Liver (tissue), 9 donors: Measurements from ENCODE around the gene ERC2. TPM values are rescaled to one million over a fixed set of nuclear protein-coding genes. Genes with fewer than 3 reads are reported as not detected.

Experiments used
- DNase-seq: peaks from one replicate; pipeline ENCODE4 v3.0.0-alpha.2; 2017; ENCODE audit warnings: low spot score
- H3K27ac ChIP-seq, 2 donors: one replicate each; pipeline ENCODE4 v1.7.0; 2013; ENCODE audit warnings: inconsistent platforms in 2 of 2, low read length in 2 of 2, control low read depth in 1 of 2, low read depth in 1 of 2, mild to moderate bottlenecking in 1 of 2
- H3K27me3 ChIP-seq, 4 donors: one replicate each; pipeline versions ENCODE4 v1.6.1 to v1.7.0; 2013; ENCODE audit warnings: low read length in 3 of 4, inconsistent platforms in 1 of 4, mild to moderate bottlenecking in 1 of 4, moderate library complexity in 1 of 4; ENCODE audit not compliant: control insufficient read depth in 4 of 4, insufficient read depth in 4 of 4
- H3K36me3 ChIP-seq, 4 donors: one replicate each; pipeline versions ENCODE4 v1.6.1 to v1.7.0; 2013; ENCODE audit warnings: low read length in 3 of 4, mild to moderate bottlenecking in 3 of 4, low read depth in 1 of 4, moderate library complexity in 1 of 4; ENCODE audit not compliant: control insufficient read depth in 4 of 4, insufficient read depth in 3 of 4
- H3K4me1 ChIP-seq, 4 donors: one replicate each; pipeline versions ENCODE4 v1.6.1 to v1.7.0; 2013; ENCODE audit warnings: low read length in 3 of 4, mild to moderate bottlenecking in 3 of 4, moderate library complexity in 1 of 4; ENCODE audit not compliant: control insufficient read depth in 4 of 4, insufficient read depth in 4 of 4
- H3K4me3 ChIP-seq, 3 donors: one replicate each; pipeline versions ENCODE4 v1.6.1 to v1.7.0; 2013; ENCODE audit warnings: low read length in 3 of 3, control low read depth in 1 of 3, low read depth in 1 of 3, mild to moderate bottlenecking in 1 of 3
- H3K9ac ChIP-seq, 2 donors: one replicate each; pipeline ENCODE4 v1.7.0; 2013; ENCODE audit warnings: low read length in 2 of 2, mild to moderate bottlenecking in 2 of 2, moderate library complexity in 2 of 2, control low read depth in 1 of 2, low read depth in 1 of 2
- H3K9me3 ChIP-seq, 4 donors: one replicate each; pipeline versions ENCODE4 v1.6.1 to v1.7.0; 2013; ENCODE audit warnings: low read length in 3 of 4; ENCODE audit not compliant: control insufficient read depth in 4 of 4
- ATF3 ChIP-seq: IDR thresholded peaks from 2 replicates; pipeline ENCODE4 v1.6.1; 2016; ENCODE audit warnings: antibody characterized with exemption
- CTCF ChIP-seq: fragments of 150-350 bp; IDR thresholded peaks from 2 replicates; pipeline ENCODE4 v1.5.1; 2017; ENCODE audit warnings: improper control_type of control experiment, low read depth, low read length; ENCODE audit not compliant: missing input control
- EGR1 ChIP-seq, 2 donors: IDR thresholded peaks; 2 replicates each; pipeline ENCODE4 v1.6.1; 2016 to 2018; ENCODE audit warnings: antibody characterized with exemption in 2 of 2, low read depth in 2 of 2
- FOXA1 ChIP-seq: IDR thresholded peaks from 2 replicates; pipeline ENCODE4 v1.6.1; 2016; ENCODE audit warnings: antibody characterized with exemption
- FOXA2 ChIP-seq: IDR thresholded peaks from 2 replicates; pipeline ENCODE4 v1.6.1; 2016; ENCODE audit warnings: antibody characterized with exemption
- GABPA ChIP-seq, 2 donors: IDR thresholded peaks in 1 of 2; conservative IDR thresholded peaks in 1 of 2; 2 replicates each; pipeline ENCODE4 v1.6.1; 2016; ENCODE audit warnings: antibody characterized with exemption in 2 of 2, mild to moderate bottlenecking in 1 of 2, moderate library complexity in 1 of 2
- HNF4A ChIP-seq, 2 donors: conservative IDR thresholded peaks; 2 replicates each; pipeline ENCODE4 v1.6.1; 2016; ENCODE audit warnings: antibody characterized with exemption in 2 of 2, mild to moderate bottlenecking in 2 of 2
- HNF4G ChIP-seq: IDR thresholded peaks from 2 replicates; pipeline ENCODE4 v1.6.1; 2016; ENCODE audit warnings: antibody characterized with exemption
- JUND ChIP-seq, 2 donors: IDR thresholded peaks; 2 replicates each; pipeline ENCODE4 v1.6.1; 2016; ENCODE audit warnings: antibody characterized with exemption in 2 of 2
- MAX ChIP-seq: IDR thresholded peaks from 2 replicates; pipeline ENCODE4 v1.6.1; 2016; ENCODE audit warnings: antibody characterized with exemption
- RAD21 ChIP-seq, 2 donors: IDR thresholded peaks; 2 replicates each; pipeline ENCODE4 v1.6.1; 2016; ENCODE audit warnings: antibody characterized with exemption in 2 of 2, mild to moderate bottlenecking in 2 of 2
- REST ChIP-seq: IDR thresholded peaks from 2 replicates; pipeline ENCODE4 v1.6.1; 2016; ENCODE audit warnings: antibody characterized with exemption, mild to moderate bottlenecking
- RXRA ChIP-seq, 2 donors: IDR thresholded peaks; 2 replicates each; pipeline ENCODE4 v1.6.1; 2017 to 2018; ENCODE audit warnings: antibody characterized with exemption in 2 of 2, mild to moderate bottlenecking in 1 of 2
- SP1 ChIP-seq: IDR thresholded peaks from 2 replicates; pipeline ENCODE4 v1.6.1; 2018; ENCODE audit warnings: antibody characterized with exemption, mild to moderate bottlenecking
- TAF1 ChIP-seq: conservative IDR thresholded peaks from 2 replicates; pipeline ENCODE4 v1.6.1; 2016; ENCODE audit warnings: antibody characterized with exemption, mild to moderate bottlenecking
- YY1 ChIP-seq: IDR thresholded peaks from 2 replicates; pipeline ENCODE4 v1.6.1; 2016; ENCODE audit warnings: antibody characterized with exemption, mild to moderate bottlenecking
- ZBTB33 ChIP-seq: IDR thresholded peaks from 2 replicates; pipeline ENCODE4 v1.6.1; 2016; ENCODE audit warnings: antibody characterized with exemption
- WGBS: extraction: QIAGEN DNeasy Blood & Tissue Kit; methylation state at CpG from one replicate; pipeline ENCODE4 v1.1.7; 2013; 5-methylcytosine and 5-hydroxymethylcytosine counted together
- polyA plus RNA-seq, 2 donors: library from polyadenylated mRNA; stranded (reverse) in 1 of 2; unstranded in 1 of 2; fragments of 200-250 nt in 1 of 2; fragments of >200 nt in 1 of 2; fragmentation: Nextera tagmentation in 1 of 2; extraction: Ambion mirVana in 1 of 2; gene quantifications; one replicate each; pipeline versions ENCODE4 v1.2.1 to v1.2.3, GENCODE V29; 2013 to 2015
- total RNA-seq, 2 donors: library from RNA; depleted of rRNA; stranded (reverse); fragments of >200 nt; gene quantifications; one replicate each; pipeline ENCODE4 v1.2.3, GENCODE V29; 2014
- donor health status: healthy.
- donor health status: healthy.
- donor health status: healthy.
- donor health status: healthy.
- donor health status: healthy.

ERC2 gene
- total and polyA plus RNA-seq, 4 donors = 0.14 to 0.25 TPM; not detected in 2

GRCh38 chr3:55588146-55588765, 880.0 kb downstream of the ERC2 start:
- no peaks in the 10 kb centered on the region for H3K27me3 ChIP-seq
- H3K4me1 ChIP-seq = peaks cover 10 to 22% (median 19%) of the 10 kb centered on the region in 4 donors
- no peaks in the 10 kb centered on the region for H3K36me3 ChIP-seq
- no peak overlapping the region for H3K4me3 ChIP-seq
- H3K27ac ChIP-seq = no peak overlapping the region
- H3K9me3 ChIP-seq = no peaks in the 10 kb centered on the region
- WGBS = 86% methylated on average over 10 of the region's 10 CpGs
- no peak for DNase-seq
- TF ChIP-seq REST (no peak), ZBTB33 (no peak), GABPA (IDR thresholded peaks at IDR 0.05 in 1 of 2, conservative IDR thresholded peaks at IDR 0.05 in 1 of 2) (no peak), MAX (no peak), YY1 (no peak), JUND (IDR thresholded peaks at IDR 0.05) (no peak), TAF1 (no peak)
- no peak overlapping the region for H3K9ac ChIP-seq

- no peak overlapping the region for H3K27ac ChIP-seq
- no peak overlapping the region for H3K9ac ChIP-seq
- TF ChIP-seq GABPA (IDR thresholded peaks at IDR 0.05 in 1 of 2, conservative IDR thresholded peaks at IDR 0.05 in 1 of 2) (no peak), ATF3 (no peak), ZBTB33 (no peak), HNF4A (conservative IDR thresholded peaks at IDR 0.05) (no peak), HNF4G (no peak), RXRA (IDR thresholded peaks at IDR 0.05) (no peak), EGR1 (IDR thresholded peaks at IDR 0.05; ENCODE audit: low read depth in 2 of 2) (no peak), RAD21 (IDR thresholded peaks at IDR 0.05) (no peak), CTCF (no peak), FOXA2 (no peak), TAF1 (no peak), SP1 (no peak), YY1 (no peak), FOXA1 (no peak)
- H3K36me3 ChIP-seq = no peaks in the 10 kb centered on the region
- no peak for DNase-seq
- H3K27me3 ChIP-seq = no peaks in the 10 kb centered on the region
- H3K9me3 ChIP-seq = no peaks in the 10 kb centered on the region
- 58% methylated on average over 9 of the region's 9 CpGs for WGBS
- no peak overlapping the region for H3K4me3 ChIP-seq
- H3K4me1 ChIP-seq = peaks cover 10 to 22% (median 19%) of the 10 kb centered on the region in 4 donors
Measured at GRCh38 chr3:55585856-55586255, 882.4 kb downstream of the ERC2 start.
